HCT116 (cell line): Measurements from ENCODE around the gene TMEM175. TPM values are rescaled to one million over a fixed set of nuclear protein-coding genes. Genes with fewer than 3 reads are reported as not detected.

ENCODE experiments used
- ATAC-seq: fragments of 200-7000 bp; cut with Tn5 transposase; 2 replicates; pipeline ENCODE4 v1.9.1; 2020; ENCODE audit warnings: mild to moderate bottlenecking, moderate library complexity
- BruUV-seq: library from RNA; stranded (reverse); fragments of 400-500 nt; replicated peaks from 2 replicates; lab custom pipeline; 2021; lab: Mats Ljungman, UMichigan
- CTCF ChIA-PET: fragments of 300-600 bp; sonication (Branson Sonifier 250); formaldehyde crosslinking; loops from one replicate; lab custom pipeline; 2021; ENCODE audit warnings: antibody characterized with exemption; lab: Charles Lee
- POLR2A ChIA-PET: fragments of 300-600, 350-600 bp; sonication (Branson Sonifier 250); formaldehyde crosslinking; loops from one replicate; lab custom pipeline; 2021; ENCODE audit warnings: antibody characterized with exemption; lab: Charles Lee
- RAD21 ChIA-PET, 2 experiments: fragments of 300-600 bp; sonication (Branson Sonifier 250); formaldehyde crosslinking; loops; one replicate each; lab custom pipeline; 2023; ENCODE audit warnings: low total read pairs in 2 of 2; ENCODE audit not compliant: uncharacterized antibody in 2 of 2, unreplicated experiment in 2 of 2, low non-redundant PET in 1 of 2; lab: Charles Lee
- DNase-seq: peaks from one replicate; pipeline ENCODE4 v3.0.0-alpha.2; 2010; ENCODE audit warnings: low read depth, low spot score
- H2AFZ ChIP-seq: fragments of 200-600 bp; shearing (Covaris generic), sonication (generic); 2 replicates; pipeline ENCODE4 v1.6.1; 2017; ENCODE audit warnings: low read depth, mixed run types, mixed read lengths, antibody characterized with exemption, low read length; ENCODE audit not compliant: poor library complexity, severe bottlenecking
- H3K27ac ChIP-seq: 2 replicates; pipeline ENCODE4 v1.5.1; 2012; ENCODE audit warnings: low read depth, low read length
- H3K27me3 ChIP-seq: fragments of 200-600 bp; sonication (generic); 2 replicates; pipeline ENCODE4 v1.6.1; 2016; ENCODE audit warnings: mixed run types, low read length, mixed read lengths; ENCODE audit not compliant: insufficient read depth
- H3K36me3 ChIP-seq, 2 experiments: fragments of 200-500 bp in 1 of 2; fragments of 200-600 bp in 1 of 2; sonication (Bioruptor generic) in 1 of 2; sonication (generic) in 1 of 2; 2 replicates each; pipeline versions ENCODE4 v1.5.1 to v1.6.1; 2014 to 2016; ENCODE audit warnings: low read length in 2 of 2, inconsistent platforms in 1 of 2, mixed read lengths in 1 of 2, mixed run types in 1 of 2; ENCODE audit not compliant: insufficient read depth in 2 of 2, control insufficient read depth in 1 of 2
- H3K4me1 ChIP-seq, 2 experiments: fragments of 200-600 bp in 1 of 2; sonication (generic) in 1 of 2; 2 replicates each; pipeline versions ENCODE4 v1.5.1 to v1.6.1; 2012 to 2017; ENCODE audit warnings: low read length in 2 of 2, inconsistent platforms in 1 of 2, mild to moderate bottlenecking in 1 of 2, mixed read lengths in 1 of 2, mixed run types in 1 of 2, moderate library complexity in 1 of 2; ENCODE audit not compliant: insufficient read depth in 2 of 2, control insufficient read depth in 1 of 2
- H3K4me2 ChIP-seq: fragments of 200-600 bp; sonication (generic); 2 replicates; pipeline ENCODE4 v1.6.1; 2017; ENCODE audit warnings: mixed run types, low read length, mixed read lengths
- H3K4me3 ChIP-seq, 2 experiments: fragments of 200-600 bp in 1 of 2; sonication (generic) in 1 of 2; replicated peaks in 1 of 2; 2 replicates each; pipeline ENCODE4 v1.5.1; 2011 to 2016; ENCODE audit warnings: low read length in 2 of 2, control low read depth in 1 of 2, low read depth in 1 of 2, mild to moderate bottlenecking in 1 of 2, mixed read lengths in 1 of 2, mixed run types in 1 of 2
- H3K79me2 ChIP-seq: fragments of 200-600 bp; sonication (generic); 2 replicates; pipeline ENCODE4 v1.6.1; 2017; ENCODE audit warnings: mild to moderate bottlenecking, mixed run types, low read length, moderate library complexity, mixed read lengths; ENCODE audit not compliant: insufficient read depth
- H3K9ac ChIP-seq: fragments of 200-600 bp; sonication (generic); 2 replicates; pipeline ENCODE4 v1.6.1; 2016; ENCODE audit warnings: low read length, mixed read lengths
- H3K9me2 ChIP-seq: fragments of 200-600 bp; sonication (generic), shearing (Covaris generic); 2 replicates; pipeline ENCODE4 v1.6.1; 2017; ENCODE audit warnings: mixed run types, mild to moderate bottlenecking, moderate library complexity; ENCODE audit not compliant: insufficient read depth
- H3K9me3 ChIP-seq, 2 experiments: fragments of 200-500 bp in 1 of 2; fragments of 200-600 bp in 1 of 2; sonication (Bioruptor generic) in 1 of 2; sonication (generic) in 1 of 2; 2 replicates each; pipeline ENCODE4 v1.6.1; 2014 to 2017; ENCODE audit warnings: low read length in 2 of 2, mixed read lengths in 2 of 2, inconsistent platforms in 1 of 2, low read depth in 1 of 2, mild to moderate bottlenecking in 1 of 2, mixed run types in 1 of 2, moderate library complexity in 1 of 2; ENCODE audit not compliant: control insufficient read depth in 1 of 2, insufficient read depth in 1 of 2
- H4K20me1 ChIP-seq: fragments of 200-600 bp; sonication (generic), shearing (Covaris generic); 2 replicates; pipeline ENCODE4 v1.6.1; 2017; ENCODE audit warnings: mixed run types, mild to moderate bottlenecking, moderate library complexity; ENCODE audit not compliant: insufficient read depth
- ATF3 ChIP-seq: IDR thresholded peaks from 2 replicates; pipeline ENCODE4 v1.6.1; 2012
- CBX3 ChIP-seq: IDR thresholded peaks from 2 replicates; pipeline ENCODE4 v1.6.1; 2012; ENCODE audit warnings: low read depth
- CEBPB ChIP-seq: IDR thresholded peaks from 2 replicates; pipeline ENCODE4 v1.6.1; 2012; ENCODE audit warnings: low read depth
- EGR1 ChIP-seq: IDR thresholded peaks from 2 replicates; pipeline ENCODE4 v1.6.1; 2012; ENCODE audit warnings: low read depth
- FOSL1 ChIP-seq: IDR thresholded peaks from 2 replicates; pipeline ENCODE4 v1.6.1; 2012; ENCODE audit warnings: low read depth
- JUND ChIP-seq: IDR thresholded peaks from 2 replicates; pipeline ENCODE4 v1.6.1; 2012
- MAX ChIP-seq: IDR thresholded peaks from 2 replicates; pipeline ENCODE4 v1.6.1; 2012
- POLR2A ChIP-seq: IDR thresholded peaks from 2 replicates; pipeline ENCODE4 v1.7.0; 2011; ENCODE audit warnings: borderline replicate concordance; ENCODE audit not compliant: insufficient read depth, insufficient read length; ENCODE audit errors: extremely low read depth
- POLR2AphosphoS5 ChIP-seq: IDR thresholded peaks from 2 replicates; pipeline ENCODE4 v1.6.1; 2011; ENCODE audit warnings: mild to moderate bottlenecking, low read depth, low read length, moderate library complexity
- RAD21 ChIP-seq: IDR thresholded peaks from 2 replicates; pipeline ENCODE4 v1.6.1; 2012; ENCODE audit warnings: low read depth, mild to moderate bottlenecking
- REST ChIP-seq: IDR thresholded peaks from 2 replicates; pipeline ENCODE4 v1.6.1; 2012; ENCODE audit warnings: low read depth
- SIN3A ChIP-seq: IDR thresholded peaks from 2 replicates; pipeline ENCODE4 v1.6.1; 2012; ENCODE audit warnings: low read depth
- SRF ChIP-seq: IDR thresholded peaks from 2 replicates; pipeline ENCODE4 v1.6.1; 2012; ENCODE audit warnings: low read depth
- ZBTB33 ChIP-seq: IDR thresholded peaks from 2 replicates; pipeline ENCODE4 v1.6.1; 2011; ENCODE audit warnings: mild to moderate bottlenecking, low read length, moderate library complexity; ENCODE audit not compliant: insufficient replicate concordance; ENCODE audit errors: extremely low read depth
- ZFX ChIP-seq: fragments of 450-650 bp; IDR thresholded peaks from 2 replicates; pipeline ENCODE4 v1.6.1; 2017
- ZNF274 ChIP-seq: fragments of 200-500 bp; sonication (Bioruptor generic); IDR thresholded peaks from 2 replicates; pipeline ENCODE4 v1.6.1; 2014; ENCODE audit warnings: mild to moderate bottlenecking, low read depth, low read length, inconsistent platforms
- intact Hi-C: fragments of 100-400 bp; cut with micrococcal nuclease; formaldehyde crosslinking; loops from 2 replicates; pipeline ENCODE4 v1.10.0; 2022
- total RNA-seq: library from RNA; stranded (reverse); gene quantifications from one replicate; pipeline ENCODE4 v1.2.1, GENCODE V29; 2021; ENCODE audit not compliant: unreplicated experiment

The TMEM175 gene
- total RNA-seq, 1 experiment from 2014 or later = 17.5 TPM

- no peaks in the 10 kb centered on the region for H3K4me1 ChIP-seq
- H3K4me2 ChIP-seq = no peak overlapping the region
- no peak for ATAC-seq
- H3K9me3 ChIP-seq = no peaks in the 10 kb centered on the region
- H3K36me3 ChIP-seq = peaks cover 2% of the 10 kb centered on the region in 2 experiments; a peak in 3 of 4 replicates
- TF ChIP-seq REST (no peak), ATF3 (no peak), POLR2AphosphoS5 (no peak), SIN3A (no peak), ZFX (no peak), JUND (no peak), SRF (no peak), CBX3 (no peak), RAD21 (no peak), MAX (no peak), FOSL1 (no peak), CEBPB (no peak), ZNF274 (no peak), EGR1 (no peak), ZBTB33 (no peak), POLR2A (no peak)
- no TSS peak for BruUV-seq
- RAD21 ChIA-PET = no interaction called here
- peaks cover 14% of the 10 kb centered on the region for H3K79me2 ChIP-seq
- no peak for DNase-seq
- intact Hi-C loops = no loop called here
- CTCF ChIA-PET = no interaction called here
- no peaks in the 10 kb centered on the region for H4K20me1 ChIP-seq
- H3K27ac ChIP-seq = no peak overlapping the region
- POLR2A ChIA-PET = no interaction called here
- H3K4me3 ChIP-seq = no peak overlapping the region
- H3K27me3 ChIP-seq = no peaks in the 10 kb centered on the region
- no peak overlapping the region for H3K9ac ChIP-seq
- no peak overlapping the region for H2AFZ ChIP-seq
- H3K9me2 ChIP-seq = no peaks in the 10 kb centered on the region
Measured at GRCh38 chr4:896630-897029, 35.6 kb upstream of the TMEM175 start.
